ENCODE data around the gene BPIFA3.

Gene BPIFA3

DNA sequence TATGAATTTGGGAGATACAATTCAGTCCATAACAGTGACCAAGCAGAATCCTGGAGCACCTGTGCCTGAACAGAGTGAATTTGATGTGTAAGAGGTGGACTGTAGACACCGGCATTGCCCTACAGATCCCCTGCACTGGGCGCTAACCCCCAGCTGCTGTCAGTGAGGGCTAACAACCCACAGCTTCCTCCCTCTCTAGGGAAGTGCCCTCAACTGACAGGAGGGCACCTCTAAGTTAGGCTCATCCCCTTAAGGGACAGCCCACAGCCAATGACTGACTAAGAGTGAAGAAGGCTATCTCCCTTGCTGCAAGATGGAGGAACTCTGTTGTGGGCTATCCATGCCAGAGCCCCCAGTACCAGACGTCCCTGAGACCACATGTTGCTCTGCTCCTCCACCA lies 50.5 kb downstream of the BPIFA3 start:
- no peak for DNase-seq

DNA sequence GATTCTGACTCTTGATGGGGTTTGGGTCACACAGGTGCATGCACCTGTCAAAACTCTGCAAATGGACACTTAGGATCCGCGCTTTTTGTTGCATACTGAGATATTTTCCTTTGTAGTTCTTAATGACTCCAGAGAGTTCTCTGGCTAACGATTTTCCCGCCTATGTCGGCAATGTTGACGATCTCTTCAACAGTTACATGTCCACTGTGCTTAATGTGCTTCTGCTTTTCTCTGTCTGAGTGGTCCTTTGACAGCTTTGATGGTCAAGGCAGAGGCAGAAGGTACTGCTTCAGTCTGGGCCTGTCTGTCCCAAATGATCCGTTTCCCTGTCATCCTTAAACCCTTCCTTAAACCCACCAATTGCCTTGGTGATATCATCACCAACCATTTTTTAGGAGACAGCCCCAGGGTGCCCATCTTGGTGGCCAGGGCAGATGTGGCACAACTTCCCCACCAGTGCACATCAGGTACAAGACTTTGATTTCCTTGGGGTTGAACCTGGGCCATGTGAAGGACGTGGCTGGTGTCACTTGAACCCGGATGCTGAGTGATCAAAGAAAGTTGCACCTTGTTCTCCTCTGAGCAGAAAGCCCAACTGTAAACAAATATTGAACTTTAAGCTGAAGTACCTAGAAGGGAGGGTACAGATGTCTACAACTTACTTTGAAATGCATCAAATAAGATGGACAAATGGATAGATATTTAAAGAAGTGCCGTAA lies 55.2 kb downstream of the BPIFA3 start:
- DNase-seq, result no peak

DNA sequence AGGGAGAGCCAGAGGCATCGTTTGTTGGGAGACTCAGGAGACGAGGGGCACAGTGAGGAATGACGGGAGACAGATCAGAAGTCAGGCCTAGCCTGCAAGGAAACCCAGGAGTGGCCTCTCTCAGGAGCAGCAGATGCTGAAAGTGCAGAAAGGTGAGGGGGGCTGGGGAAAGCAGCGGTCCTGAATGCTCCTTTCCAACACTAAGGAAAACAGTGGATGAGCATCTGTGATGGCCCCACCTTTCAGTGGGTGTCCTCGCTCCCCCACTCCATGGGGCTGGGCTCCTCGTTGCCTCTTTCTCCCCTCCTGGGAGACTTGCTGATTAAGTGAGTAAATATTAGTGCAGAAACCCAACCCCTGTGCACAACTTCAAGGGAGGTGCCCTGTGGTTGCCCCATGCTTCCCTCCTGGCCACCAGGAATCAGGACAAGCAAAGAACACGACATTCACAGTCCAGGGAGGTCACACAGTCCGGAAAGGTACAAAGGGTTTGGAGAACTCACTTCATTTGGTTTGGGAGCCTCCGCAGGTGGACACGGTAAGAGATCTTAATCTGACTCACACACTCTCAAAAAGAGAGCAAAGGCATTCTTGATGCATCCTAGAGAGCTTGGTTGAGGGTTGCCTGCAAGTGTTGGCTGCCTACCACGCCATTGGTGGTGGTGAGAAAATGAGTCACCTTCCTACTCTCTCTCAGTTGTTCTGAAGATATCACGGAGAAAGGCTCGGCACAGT lies 56.1 kb downstream of the BPIFA3 start:
- DNase-seq, result no peak

DNA sequence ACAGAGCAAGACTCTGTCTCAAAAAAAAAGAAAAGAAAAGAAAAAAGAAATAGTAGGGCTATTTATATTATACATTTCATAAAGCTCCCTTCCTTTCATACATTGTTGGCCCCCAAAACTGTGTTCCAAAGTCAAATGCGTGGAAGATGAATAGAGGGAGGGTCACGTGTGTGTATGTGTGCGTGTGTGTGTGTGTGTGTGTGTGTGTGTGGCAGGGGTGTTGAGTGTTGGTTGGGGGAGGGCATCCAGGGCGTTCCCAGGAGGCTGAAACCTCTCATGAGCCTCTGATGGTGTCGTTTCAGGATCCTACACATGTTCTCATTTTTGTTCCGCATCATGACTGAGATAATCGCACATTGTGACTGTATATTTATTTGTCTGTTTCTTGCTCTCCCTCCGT lies 58.1 kb downstream of the BPIFA3 start:
- DNase-seq, result no peak

DNA sequence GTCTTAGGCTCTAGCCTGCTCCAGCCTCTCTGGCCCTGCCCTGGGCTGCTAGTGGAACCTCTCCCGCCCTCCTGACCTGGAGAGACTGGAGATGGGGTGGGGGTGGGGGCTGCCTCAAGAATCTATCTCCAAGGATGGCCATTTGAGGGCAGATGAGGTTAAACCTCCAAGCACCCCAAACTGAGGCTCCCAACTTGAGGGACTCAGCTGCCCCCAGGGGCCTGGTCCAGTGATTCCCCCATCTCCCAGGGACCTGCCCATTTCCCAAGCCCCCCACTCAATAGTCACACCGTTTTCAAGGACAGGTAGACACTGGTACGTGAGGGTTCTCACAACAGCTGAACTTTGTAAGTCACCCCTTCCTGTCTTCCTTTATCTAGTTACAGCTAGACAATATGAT lies 58.7 kb downstream of the BPIFA3 start:
- no peak for DNase-seq

DNA sequence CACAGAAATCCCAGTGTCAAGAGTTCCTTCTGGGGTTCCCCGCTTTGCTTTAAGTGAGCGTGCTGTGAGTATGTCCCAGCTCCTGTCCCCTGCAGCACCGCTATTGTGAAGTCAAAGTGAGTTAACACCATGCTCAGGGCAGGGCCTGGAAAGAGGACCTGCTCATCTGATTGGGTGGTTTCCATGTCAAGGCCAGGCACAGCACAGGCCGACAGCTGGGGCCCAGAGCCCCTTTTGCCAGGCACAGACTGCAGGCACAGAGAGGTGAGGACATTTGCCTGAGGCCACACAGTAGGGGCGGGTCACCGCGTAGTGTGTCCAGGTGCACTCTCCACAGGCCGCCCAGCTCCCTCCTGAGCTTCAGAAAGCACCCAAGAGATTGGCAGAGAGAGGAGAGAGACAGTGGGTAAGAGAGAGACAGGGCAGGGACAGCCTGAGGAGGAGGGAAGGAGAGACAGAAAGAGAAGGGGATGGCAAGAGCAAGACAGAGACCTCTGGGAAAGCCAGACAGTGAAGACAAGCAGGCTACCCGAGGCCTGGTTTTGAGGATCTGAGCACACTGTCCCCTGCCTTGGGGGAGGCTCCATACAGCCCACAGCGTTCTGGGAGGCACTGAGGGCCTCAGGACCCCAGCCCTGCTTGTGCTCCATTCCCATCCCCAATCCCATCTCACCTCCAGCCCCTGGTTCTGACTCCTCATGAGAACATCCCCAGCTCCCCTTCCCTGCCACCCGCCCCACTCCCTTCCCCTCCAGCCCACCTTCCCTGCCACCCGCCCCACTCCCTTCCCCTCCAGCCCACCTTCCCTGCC lies 59.4 kb downstream of the BPIFA3 start:
- DNase-seq, result no peak

Data from stimulated activated CD4-positive, alpha-beta T cell treated with anti-CD3 and anti-CD28 coated beads, Interleukin-2, amount 100 ng/mL, for 24 hours (primary cell).